Trophoblast cell (in vitro differentiated cells and primary cell): ENCODE results near the gene FOXC1.

ENCODE experiments used
- DNase-seq, 2 donors: peaks; one replicate each; pipeline ENCODE4 v3.0.0-alpha.2; 2016
- H2AFZ ChIP-seq: 2 replicates; pipeline ENCODE4 v1.6.1; 2013; ENCODE audit warnings: low read length, moderate library complexity, mild to moderate bottlenecking; ENCODE audit not compliant: insufficient read depth, poor library complexity
- H2AK5ac ChIP-seq: 2 replicates; pipeline ENCODE4 v1.6.1; 2013; ENCODE audit warnings: mild to moderate bottlenecking, low read length
- H2BK120ac ChIP-seq: 2 replicates; pipeline ENCODE4 v1.6.1; 2013; ENCODE audit warnings: low read length, mild to moderate bottlenecking, moderate library complexity; ENCODE audit not compliant: insufficient read depth, poor library complexity
- H2BK12ac ChIP-seq: 2 replicates; pipeline ENCODE4 v1.6.1; 2013; ENCODE audit warnings: mild to moderate bottlenecking, low read length, moderate library complexity
- H2BK5ac ChIP-seq: 2 replicates; pipeline ENCODE4 v1.6.1; 2013; ENCODE audit warnings: low read length, low read depth, moderate library complexity, mild to moderate bottlenecking; ENCODE audit not compliant: poor library complexity
- H3K14ac ChIP-seq: 2 replicates; pipeline ENCODE4 v1.6.1; 2013; ENCODE audit warnings: mild to moderate bottlenecking, low read length
- H3K18ac ChIP-seq: 2 replicates; pipeline ENCODE4 v1.6.1; 2013; ENCODE audit warnings: mild to moderate bottlenecking, low read length
- H3K23ac ChIP-seq: 2 replicates; pipeline ENCODE4 v1.6.1; 2013; ENCODE audit warnings: low read length
- H3K27ac ChIP-seq: 2 replicates; pipeline ENCODE4 v1.5.1; 2013; ENCODE audit warnings: low read depth, mild to moderate bottlenecking, inconsistent platforms, low read length, moderate library complexity
- H3K27me3 ChIP-seq: 2 replicates; pipeline ENCODE4 v1.6.1; 2013; ENCODE audit warnings: inconsistent platforms, mild to moderate bottlenecking, low read length, moderate library complexity; ENCODE audit not compliant: insufficient read depth
- H3K36me3 ChIP-seq, 2 experiments: 1 replicate in 1 of 2; 2 replicates in 1 of 2; pipeline ENCODE4 v1.6.1; 2013; ENCODE audit warnings: low read length in 2 of 2, mild to moderate bottlenecking in 2 of 2, moderate library complexity in 1 of 2; ENCODE audit not compliant: insufficient read depth in 2 of 2, control insufficient read depth in 1 of 2
- H3K4ac ChIP-seq: 2 replicates; pipeline ENCODE4 v1.6.1; 2013; ENCODE audit warnings: low read depth, mild to moderate bottlenecking, low read length, moderate library complexity
- H3K4me1 ChIP-seq, 2 experiments: 1 replicate in 1 of 2; 2 replicates in 1 of 2; pipeline ENCODE4 v1.6.1; 2013; ENCODE audit warnings: low read length in 2 of 2, mild to moderate bottlenecking in 2 of 2, moderate library complexity in 1 of 2; ENCODE audit not compliant: insufficient read depth in 2 of 2, control insufficient read depth in 1 of 2
- H3K4me2 ChIP-seq: 2 replicates; pipeline ENCODE4 v1.6.1; 2013; ENCODE audit warnings: inconsistent platforms, mild to moderate bottlenecking, low read length, moderate library complexity
- H3K4me3 ChIP-seq: 2 replicates; pipeline ENCODE4 v1.5.1; 2013; ENCODE audit warnings: mild to moderate bottlenecking, low read depth, low read length, inconsistent platforms
- H3K79me1 ChIP-seq: one replicate; pipeline ENCODE4 v1.6.1; 2013; ENCODE audit warnings: low read length
- H3K79me2 ChIP-seq: 2 replicates; pipeline ENCODE4 v1.6.1; 2013; ENCODE audit warnings: low read length, mild to moderate bottlenecking; ENCODE audit not compliant: control insufficient read depth, insufficient read depth, poor library complexity
- H3K9ac ChIP-seq: 2 replicates; pipeline ENCODE4 v1.6.1; 2013; ENCODE audit warnings: mild to moderate bottlenecking, low read length
- H3K9me3 ChIP-seq: 2 replicates; pipeline ENCODE4 v1.6.1; 2013; ENCODE audit warnings: low read depth, mild to moderate bottlenecking, control low read depth, inconsistent platforms, low read length; ENCODE audit not compliant: insufficient read depth
- H4K12ac ChIP-seq: 2 replicates; pipeline ENCODE4 v1.6.1; 2013; ENCODE audit warnings: low read depth, mild to moderate bottlenecking, low read length, moderate library complexity
- H4K8ac ChIP-seq: 2 replicates; pipeline ENCODE4 v1.6.1; 2013; ENCODE audit warnings: low read depth, mild to moderate bottlenecking, low read length, moderate library complexity
- H4K91ac ChIP-seq: one replicate; pipeline ENCODE4 v1.6.1; 2013; ENCODE audit warnings: low read depth, mild to moderate bottlenecking, low read length, moderate library complexity
- WGBS: extraction: QIAGEN DNeasy Blood & Tissue Kit; methylation state at CpG from one replicate; pipeline ENCODE4 v1.1.7; 2013; ENCODE audit warnings: missing lambda C conversion rate; ENCODE audit not compliant: insufficient read length, insufficient coverage; ENCODE audit errors: extremely low coverage; 5-methylcytosine and 5-hydroxymethylcytosine counted together

FOXC1 gene

GRCh38 chr6:1603708-1604107, 6.0 kb upstream of the FOXC1 start:
- Histone ChIP-seq H4K8ac (no peak overlapping the region), H3K79me2 (no peaks in the 10 kb centered on the region), H3K9me3 (peaks cover 4% of the 10 kb centered on the region), H3K79me1 (no peaks in the 10 kb centered on the region), H3K18ac (no peak overlapping the region), H3K4me3 (no peak overlapping the region), H3K4ac (no peak overlapping the region), H2AK5ac (no peak overlapping the region), H2BK5ac (no peak overlapping the region), H3K23ac (no peak overlapping the region), H3K4me2 (peak overlapping the region; percentile 87), H4K91ac (no peak overlapping the region), H2AFZ (no peak overlapping the region), H2BK12ac (no peak overlapping the region), H3K27ac (no peak overlapping the region), H3K27me3 (peaks cover 50% of the 10 kb centered on the region), H4K12ac (no peak overlapping the region), H3K9ac (no peak overlapping the region), H3K14ac (no peak overlapping the region), H2BK120ac (no peak overlapping the region), H3K36me3 (no peaks in the 10 kb centered on the region), H3K4me1 (peaks cover 18 to 21% of the 10 kb centered on the region in 2 experiments)
- no peak for DNase-seq
- no CpG with 5 or more reads among the region's 15 CpGs for WGBS

GRCh38 chr6:1604158-1605003, 5.3 kb upstream of the FOXC1 start:
- no peak overlapping the region for H2AK5ac ChIP-seq
- H3K18ac ChIP-seq: no peak overlapping the region
- H3K9ac ChIP-seq: peak overlapping the region; percentile 45
- no peak overlapping the region for H4K12ac ChIP-seq
- no peak overlapping the region for H4K8ac ChIP-seq
- no peaks in the 10 kb centered on the region for H3K36me3 ChIP-seq
- peaks cover 56% of the 10 kb centered on the region for H3K27me3 ChIP-seq
- H2AFZ ChIP-seq: peak overlapping the region; percentile 86
- no peak overlapping the region for H3K23ac ChIP-seq
- no peak overlapping the region for H2BK120ac ChIP-seq
- H3K4me2 ChIP-seq: peak overlapping the region; percentile 87
- H3K79me1 ChIP-seq: no peaks in the 10 kb centered on the region
- H4K91ac ChIP-seq: no peak overlapping the region
- no CpG with 5 or more reads among the region's 85 CpGs for WGBS
- peak; percentile 46 to 88 for DNase-seq
- no peaks in the 10 kb centered on the region for H3K79me2 ChIP-seq
- peak overlapping the region; percentile 25 for H3K4me3 ChIP-seq
- no peak overlapping the region for H2BK12ac ChIP-seq
- no peak overlapping the region for H3K4ac ChIP-seq
- no peak overlapping the region for H2BK5ac ChIP-seq
- no peak overlapping the region for H3K14ac ChIP-seq
- H3K9me3 ChIP-seq: peaks cover 3% of the 10 kb centered on the region
- H3K27ac ChIP-seq: no peak overlapping the region
- peaks cover 24 to 25% of the 10 kb centered on the region in 2 experiments for H3K4me1 ChIP-seq

GRCh38 chr6:1605004-1605892, 4.5 kb upstream of the FOXC1 start:
- H4K8ac ChIP-seq: no peak overlapping the region
- peak overlapping the region; percentile 87 for H3K4me2 ChIP-seq
- peaks cover 2% of the 10 kb centered on the region for H3K9me3 ChIP-seq
- peaks cover 58% of the 10 kb centered on the region for H3K27me3 ChIP-seq
- H2BK120ac ChIP-seq: no peak overlapping the region
- no peak overlapping the region for H3K4ac ChIP-seq
- H3K23ac ChIP-seq: no peak overlapping the region
- no peak overlapping the region for H4K12ac ChIP-seq
- H2BK12ac ChIP-seq: no peak overlapping the region
- no peaks in the 10 kb centered on the region for H3K79me1 ChIP-seq
- no peak overlapping the region for H3K18ac ChIP-seq
- no peak for DNase-seq
- H3K4me1 ChIP-seq: peaks cover 25 to 26% of the 10 kb centered on the region in 2 experiments
- no peak overlapping the region for H3K9ac ChIP-seq
- peak overlapping the region; percentile 26 for H3K4me3 ChIP-seq
- no peaks in the 10 kb centered on the region for H3K36me3 ChIP-seq
- H2BK5ac ChIP-seq: no peak overlapping the region
- H2AK5ac ChIP-seq: no peak overlapping the region
- H4K91ac ChIP-seq: no peak overlapping the region
- H3K27ac ChIP-seq: no peak overlapping the region
- no peak overlapping the region for H2AFZ ChIP-seq
- no CpG with 5 or more reads among the region's 65 CpGs for WGBS
- no peak overlapping the region for H3K14ac ChIP-seq
- H3K79me2 ChIP-seq: no peaks in the 10 kb centered on the region

GRCh38 chr6:1605893-1606779, 3.6 kb upstream of the FOXC1 start:
- no peak overlapping the region for H4K91ac ChIP-seq
- H2BK12ac ChIP-seq: no peak overlapping the region
- no peak overlapping the region for H3K4ac ChIP-seq
- no peak overlapping the region for H4K12ac ChIP-seq
- DNase-seq: no peak
- H3K4me2 ChIP-seq: no peak overlapping the region
- H3K9me3 ChIP-seq: peaks cover 2% of the 10 kb centered on the region
- H2AK5ac ChIP-seq: no peak overlapping the region
- no peaks in the 10 kb centered on the region for H3K79me2 ChIP-seq
- H3K4me3 ChIP-seq: no peak overlapping the region
- no peak overlapping the region for H3K18ac ChIP-seq
- H3K14ac ChIP-seq: no peak overlapping the region
- no peak overlapping the region for H3K9ac ChIP-seq
- H3K27me3 ChIP-seq: peaks cover 66% of the 10 kb centered on the region
- H2BK120ac ChIP-seq: no peak overlapping the region
- H2AFZ ChIP-seq: no peak overlapping the region
- no peak overlapping the region for H2BK5ac ChIP-seq
- no peaks in the 10 kb centered on the region for H3K36me3 ChIP-seq
- no CpG with 5 or more reads among the region's 26 CpGs for WGBS
- no peak overlapping the region for H4K8ac ChIP-seq
- H3K27ac ChIP-seq: no peak overlapping the region
- H3K79me1 ChIP-seq: no peaks in the 10 kb centered on the region
- peaks cover 29 to 31% of the 10 kb centered on the region in 2 experiments for H3K4me1 ChIP-seq
- no peak overlapping the region for H3K23ac ChIP-seq
